HG03103 (cell line): Measurements from ENCODE around the gene SUGCT.

Experiments used
- ATAC-seq: cut with Tn5 transposase; IDR thresholded peaks from one replicate; pipeline ENCODE4 v1.9.1; 2021; ENCODE audit warnings: low read depth; ENCODE audit not compliant: unreplicated experiment

The SUGCT gene

GRCh38 chr7:40506158-40506557 is 371.4 kb downstream of the SUGCT start:
- no peak for ATAC-seq

DNA sequence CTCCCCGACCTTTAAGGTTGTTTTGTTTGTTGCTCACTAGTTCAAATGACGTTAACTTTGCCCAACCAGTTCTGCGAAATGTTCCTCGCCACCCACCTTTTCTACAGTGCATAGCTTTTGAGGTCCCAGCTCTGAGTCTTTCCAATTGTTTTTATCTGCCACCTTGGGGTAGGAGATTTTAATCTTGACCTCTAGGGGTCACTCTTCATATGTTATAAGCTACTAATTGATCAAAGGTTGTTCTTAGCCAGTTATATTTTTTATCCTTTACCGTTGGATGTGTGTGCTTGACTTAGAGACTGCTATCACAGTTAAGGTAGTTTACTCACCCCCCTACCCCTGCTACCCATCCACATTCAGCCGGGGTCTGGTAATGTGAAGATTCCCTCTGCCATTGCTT is 372.4 kb downstream of the SUGCT start:
- no peak for ATAC-seq

DNA sequence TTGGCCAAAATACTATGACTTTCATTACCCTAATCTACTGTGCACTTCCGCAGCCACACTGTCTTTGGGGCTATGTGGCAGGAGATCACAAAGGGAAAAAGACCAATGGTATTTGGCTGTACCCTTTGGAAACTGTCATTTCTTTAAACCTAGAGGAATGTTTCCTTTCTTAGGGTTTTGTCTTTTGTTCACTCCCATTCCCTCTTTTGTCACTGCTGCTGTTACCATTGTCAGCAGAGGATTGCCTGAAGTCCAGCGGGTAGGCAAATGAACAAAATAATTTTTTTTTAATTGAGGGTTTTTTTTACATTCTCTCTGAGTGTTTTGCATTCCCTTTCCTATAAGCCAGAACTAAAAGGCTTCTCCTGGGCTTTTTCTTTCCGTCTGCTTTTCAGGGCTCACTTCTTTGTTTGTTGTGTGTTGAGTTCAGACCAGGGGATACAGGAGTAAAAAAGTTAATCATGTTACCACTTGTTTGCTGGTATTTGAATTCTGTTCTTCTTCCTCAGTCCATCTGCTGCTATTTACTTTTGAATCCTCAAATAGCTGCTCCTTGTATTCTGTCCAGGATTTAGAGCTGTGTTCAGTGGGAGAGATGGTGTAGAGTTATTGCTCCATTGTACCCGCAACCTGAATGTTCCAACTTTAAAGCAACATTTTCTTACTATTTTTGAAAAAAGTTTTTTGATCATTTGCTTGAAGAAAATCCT is 374.6 kb downstream of the SUGCT start:
- ATAC-seq: no peak

- no peak for ATAC-seq
Measured at GRCh38 chr7:40516376-40516775, 381.6 kb downstream of the SUGCT start.

DNA sequence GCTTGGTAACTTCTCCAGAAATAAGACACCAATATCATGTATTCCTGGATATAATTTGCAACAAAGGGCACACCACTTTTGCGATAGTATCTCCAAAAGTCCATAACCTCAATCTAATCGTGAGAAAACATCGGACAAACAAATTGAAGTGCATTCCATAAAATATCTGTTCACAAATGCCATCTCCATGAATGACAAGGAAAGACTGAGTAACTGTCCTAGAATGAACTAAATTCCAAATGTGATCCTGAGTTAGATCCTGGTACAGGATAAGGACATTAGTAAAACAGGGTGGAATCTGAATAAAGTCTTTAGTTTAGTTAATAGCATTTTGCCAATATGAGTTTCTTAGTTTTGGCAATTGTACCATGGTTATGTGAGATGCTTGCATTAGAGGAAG is 384.2 kb downstream of the SUGCT start:
- ATAC-seq: no peak

DNA sequence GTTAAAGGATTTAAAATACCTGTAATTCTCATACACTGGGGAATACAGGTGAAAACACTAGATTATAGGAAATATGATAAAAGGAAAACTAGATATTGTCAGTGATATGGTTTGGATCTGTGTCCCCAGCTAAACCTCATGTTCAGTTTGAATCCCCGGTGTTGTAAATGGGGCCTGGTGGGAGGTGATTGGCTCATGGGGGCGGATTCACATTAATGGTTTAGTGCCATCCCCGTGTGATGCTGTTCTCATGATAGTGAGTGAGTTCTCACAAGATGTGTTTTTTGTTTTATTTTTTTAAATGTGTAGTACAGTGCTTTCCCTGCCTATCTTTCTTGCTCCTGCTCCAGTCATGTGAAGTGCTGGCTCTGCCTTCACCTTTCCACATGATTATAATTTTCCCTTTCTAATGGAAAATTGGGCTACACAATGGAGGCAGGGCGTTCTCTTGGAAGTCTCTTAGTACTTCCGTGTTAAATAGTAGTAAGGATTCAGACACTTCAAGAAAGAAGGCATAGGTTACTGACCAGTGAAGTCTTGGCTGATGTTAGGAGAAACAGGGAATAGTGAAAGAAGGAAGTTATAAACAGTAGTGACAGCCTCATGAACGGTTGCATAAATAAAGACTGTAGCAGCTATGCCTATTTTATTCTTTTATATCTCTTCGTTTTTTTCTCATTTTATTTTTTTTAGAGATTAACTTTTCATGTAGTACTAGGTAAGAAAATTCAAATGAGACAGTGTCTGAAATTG is 386.4 kb downstream of the SUGCT start:
- ATAC-seq: no peak

DNA sequence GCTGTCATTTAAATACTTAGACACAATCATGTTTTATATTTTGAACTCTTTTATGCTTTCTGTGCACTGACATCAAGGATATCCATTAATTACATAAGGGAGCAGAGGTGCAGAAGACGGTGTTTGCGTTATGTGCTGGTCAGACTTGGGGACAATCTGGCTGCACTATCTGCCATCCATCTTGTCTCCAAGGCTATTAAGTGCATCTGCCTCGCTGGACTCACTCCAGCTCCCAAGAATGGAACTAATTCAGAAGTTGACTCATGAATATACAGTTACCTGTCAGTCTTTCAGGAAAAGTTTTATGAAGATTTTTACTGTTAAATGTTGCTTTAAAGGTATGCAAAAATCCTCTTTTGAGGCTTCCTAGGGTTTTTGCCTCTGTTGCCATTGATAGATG is 391.0 kb downstream of the SUGCT start:
- ATAC-seq: no peak

DNA sequence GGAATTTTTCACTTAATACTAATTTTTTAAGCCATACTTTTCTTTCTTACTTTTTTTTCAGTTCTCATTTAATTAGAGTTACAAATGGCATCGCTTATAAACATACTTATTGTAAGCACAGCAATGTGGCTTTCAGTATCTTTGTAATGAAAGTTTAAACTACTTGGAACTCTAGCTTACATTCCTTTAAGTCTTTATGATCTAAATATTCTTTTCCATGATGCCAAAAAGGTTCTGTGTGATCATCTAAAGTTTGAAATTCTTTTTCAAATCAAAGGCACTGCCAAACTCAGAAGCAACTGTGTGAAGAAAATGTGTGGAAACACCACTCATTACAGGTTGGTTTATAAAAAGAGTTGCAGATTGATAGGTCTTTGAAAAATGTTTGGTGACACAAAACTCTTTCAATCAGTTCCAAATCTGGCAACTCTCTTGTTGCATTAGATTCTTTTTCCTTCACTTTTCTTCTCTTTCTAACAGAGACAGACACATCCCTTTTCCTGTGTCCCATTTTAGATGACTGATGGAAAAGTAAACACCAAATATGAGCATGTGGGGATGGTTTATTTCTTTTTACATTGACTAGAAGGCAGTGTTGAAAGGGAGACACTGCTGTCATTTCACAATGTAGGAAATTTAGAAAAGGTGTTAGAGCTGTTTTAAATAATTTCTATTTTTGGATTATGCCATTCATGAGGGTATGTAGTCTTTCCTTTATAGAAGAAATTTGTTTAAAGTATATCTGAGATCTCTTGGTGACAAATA is 392.3 kb downstream of the SUGCT start:
- no peak for ATAC-seq

GRCh38 chr7:40527723-40528122 is 392.9 kb downstream of the SUGCT start:
- no peak for ATAC-seq

GRCh38 chr7:40530292-40530691 is 395.5 kb downstream of the SUGCT start:
- no peak for ATAC-seq

- ATAC-seq: no peak
Measured at GRCh38 chr7:40531956-40532355, 397.2 kb downstream of the SUGCT start.

DNA sequence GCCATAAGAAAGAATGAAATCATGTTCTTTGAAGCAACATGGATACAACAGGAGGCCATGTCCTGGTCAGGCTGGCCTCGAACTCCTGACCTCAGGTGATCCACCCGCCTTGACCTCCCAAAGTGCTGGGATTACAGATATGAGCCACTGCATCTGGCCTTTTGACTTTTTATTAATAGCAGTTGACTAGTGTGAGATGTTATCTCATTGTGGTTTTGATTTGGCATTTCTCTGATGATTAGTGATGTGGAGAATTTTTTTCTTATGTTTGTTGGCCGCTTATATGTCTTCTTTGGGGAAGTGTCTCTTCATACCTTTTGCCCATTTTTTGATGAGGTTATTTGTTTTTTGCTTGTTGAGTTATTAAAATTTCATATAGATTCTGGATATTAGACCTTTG is 400.9 kb downstream of the SUGCT start:
- no peak for ATAC-seq

- ATAC-seq: no peak
Measured at GRCh38 chr7:40536421-40536820, 401.6 kb downstream of the SUGCT start.

DNA sequence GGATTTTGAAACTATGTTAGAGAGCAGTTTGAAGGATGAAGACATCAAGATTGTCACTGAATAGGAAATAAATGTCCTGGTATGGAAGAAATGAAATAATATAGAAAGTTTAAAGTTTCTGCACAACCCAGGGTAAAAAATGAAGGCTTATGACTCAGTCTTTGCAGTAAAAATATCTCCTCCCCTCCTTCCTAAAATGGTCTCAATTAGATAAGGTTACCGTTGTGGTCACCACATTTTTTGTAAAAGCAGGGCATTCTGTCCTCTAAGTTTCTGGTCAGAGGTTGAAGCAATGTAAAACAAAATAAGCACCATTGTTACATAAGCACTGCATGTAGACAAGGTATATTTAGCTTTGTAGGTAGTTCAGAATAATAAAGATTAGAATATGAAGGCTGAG is 403.5 kb downstream of the SUGCT start:
- no peak for ATAC-seq

- no peak for ATAC-seq
Measured at GRCh38 chr7:40541336-40541735, 406.5 kb downstream of the SUGCT start.

DNA sequence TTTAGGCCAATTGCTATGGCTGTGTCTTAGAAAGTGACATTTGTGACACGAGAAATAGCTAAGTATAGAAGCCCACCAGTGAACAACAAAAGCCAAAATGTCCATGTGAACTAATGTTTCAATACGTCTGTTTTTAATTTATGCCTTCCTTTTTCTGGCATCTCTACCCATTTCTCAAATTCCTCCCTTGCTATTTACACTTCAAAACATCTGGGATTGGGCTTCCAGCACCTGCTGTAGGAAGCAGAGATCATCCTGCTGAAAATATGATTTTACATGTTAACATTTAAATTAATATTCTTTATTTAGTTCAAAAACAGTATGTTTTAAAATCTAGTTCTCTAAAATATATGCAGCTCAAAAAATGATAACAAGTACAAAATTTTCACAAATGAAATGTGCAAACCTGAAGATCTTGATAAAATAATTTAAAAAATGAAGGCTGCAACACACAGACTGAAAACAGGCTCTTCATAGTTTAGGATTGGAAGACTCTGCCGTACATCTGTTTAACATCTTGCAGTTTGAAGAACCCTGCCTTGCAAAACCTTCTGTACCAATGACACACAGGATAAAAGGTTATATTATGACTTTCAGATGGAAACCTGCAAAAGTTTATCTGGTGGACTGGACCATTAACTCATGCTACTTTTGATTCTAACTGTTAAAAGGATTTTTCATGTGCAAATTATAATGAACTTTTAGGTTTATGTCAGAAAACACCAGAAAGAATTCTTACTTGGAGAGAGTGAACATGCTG is 408.4 kb downstream of the SUGCT start:
- ATAC-seq: no peak

DNA sequence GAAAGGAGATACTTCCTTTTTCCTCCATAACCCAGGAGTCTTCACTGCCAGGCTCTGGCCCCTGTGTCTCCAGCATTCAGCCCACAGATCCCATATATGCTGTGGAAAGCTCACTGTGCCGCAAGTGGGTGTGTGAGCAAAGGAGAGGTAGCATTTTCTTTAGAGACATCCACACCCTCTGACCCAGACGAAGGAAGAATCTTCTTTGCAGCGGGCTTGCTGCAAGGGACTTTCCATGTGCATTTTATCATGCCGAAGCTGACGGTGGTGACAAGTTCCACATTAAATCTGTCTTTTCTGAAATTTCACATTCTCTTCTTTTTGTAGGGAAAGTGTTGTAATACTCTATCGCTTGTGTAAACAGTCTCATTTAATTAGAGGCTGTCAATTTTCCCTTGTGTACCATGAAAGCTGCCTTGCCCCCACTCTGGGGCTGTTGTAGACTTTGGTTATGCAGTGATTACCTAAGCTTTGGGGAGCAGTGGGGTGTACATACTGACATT is 409.5 kb downstream of the SUGCT start:
- ATAC-seq: no peak

- no peak for ATAC-seq
Measured at GRCh38 chr7:40544871-40545303, 410.1 kb downstream of the SUGCT start.

DNA sequence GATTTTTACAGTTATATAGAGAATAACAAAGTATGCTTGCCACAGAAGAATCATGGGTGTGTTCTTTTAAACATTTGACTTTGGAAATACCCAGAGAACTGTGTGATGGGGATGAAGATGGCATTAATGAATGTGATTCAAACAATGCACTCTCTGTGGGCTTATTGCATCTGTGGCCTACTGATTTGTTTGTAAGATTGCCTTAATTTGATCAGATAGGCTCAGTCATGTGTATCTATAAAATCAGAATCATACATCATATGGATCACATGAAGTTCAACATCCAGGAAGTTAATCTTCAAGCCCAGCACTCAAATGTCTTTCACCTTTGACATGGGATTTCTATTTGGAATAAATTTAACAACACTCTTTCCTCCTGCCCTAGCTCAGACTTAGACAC is 410.9 kb downstream of the SUGCT start:
- no peak for ATAC-seq

GRCh38 chr7:40546616-40547501 is 412.1 kb downstream of the SUGCT start:
- no peak for ATAC-seq
